22Rv1 (cell line): ENCODE data around the gene FRRS1L.

ENCODE experiments used
- H3K27ac ChIP-seq: fragments of 450-650 bp; 2 replicates; pipeline ENCODE4 v1.5.1; 2017
- ZFX ChIP-seq: fragments of 450-650 bp; IDR thresholded peaks from 2 replicates; pipeline ENCODE4 v1.6.1; 2017; ENCODE audit warnings: antibody characterized with exemption, borderline replicate concordance
- TF ChIP-seq, protein P1 (sequence below): fragments of 450-650 bp; IDR thresholded peaks from 2 replicates; pipeline ENCODE4 v1.5.1; 2017; ENCODE audit warnings: mild to moderate bottlenecking

The FRRS1L gene, protein sequence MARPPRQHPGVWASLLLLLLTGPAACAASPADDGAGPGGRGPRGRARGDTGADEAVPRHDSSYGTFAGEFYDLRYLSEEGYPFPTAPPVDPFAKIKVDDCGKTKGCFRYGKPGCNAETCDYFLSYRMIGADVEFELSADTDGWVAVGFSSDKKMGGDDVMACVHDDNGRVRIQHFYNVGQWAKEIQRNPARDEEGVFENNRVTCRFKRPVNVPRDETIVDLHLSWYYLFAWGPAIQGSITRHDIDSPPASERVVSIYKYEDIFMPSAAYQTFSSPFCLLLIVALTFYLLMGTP

DNA sequence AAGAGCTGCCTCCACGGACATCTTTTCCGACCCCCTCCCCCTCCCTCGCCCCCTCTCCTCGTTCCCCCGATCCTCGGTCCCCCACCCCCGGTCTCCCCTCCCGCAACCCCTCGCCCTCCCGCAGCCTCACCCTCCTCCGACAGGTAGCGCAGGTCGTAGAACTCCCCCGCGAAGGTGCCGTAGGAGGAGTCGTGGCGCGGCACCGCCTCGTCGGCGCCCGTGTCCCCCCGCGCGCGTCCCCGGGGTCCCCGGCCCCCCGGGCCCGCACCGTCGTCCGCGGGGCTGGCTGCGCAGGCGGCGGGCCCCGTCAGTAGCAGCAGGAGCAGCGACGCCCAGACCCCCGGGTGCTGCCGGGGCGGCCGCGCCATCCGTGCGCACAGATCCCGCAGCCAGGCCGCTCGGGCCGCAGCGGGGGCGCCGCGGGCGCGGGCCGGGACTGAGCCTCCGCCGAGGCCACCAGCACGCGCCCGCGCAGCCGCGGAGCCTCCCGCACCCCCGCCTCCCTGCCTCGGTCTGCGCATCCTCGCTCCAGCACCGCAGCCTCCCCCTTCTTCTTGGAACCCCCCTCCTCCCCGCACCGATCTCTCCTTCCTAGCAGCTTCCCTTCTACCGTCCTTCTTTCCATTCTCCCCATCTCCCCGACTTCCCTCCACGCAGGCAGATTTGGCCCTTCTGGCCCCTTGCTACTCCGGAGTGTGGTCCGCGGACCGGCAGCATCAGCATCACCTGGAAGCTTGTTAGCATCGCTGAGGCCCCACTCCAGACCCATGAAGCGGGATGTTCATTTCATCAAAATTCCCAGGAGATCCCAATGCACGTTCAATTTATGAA lies at the start of gene FRRS1L:
Gene FRRS1L (minus strand): TSS at position 479 of the 831 bp plus-strand sequence. CDS start 111 bp downstream, at position 368.
- no peak within 1 kb of the TSS for H3K27ac ChIP-seq
- TF ChIP-seq, protein P1, sequence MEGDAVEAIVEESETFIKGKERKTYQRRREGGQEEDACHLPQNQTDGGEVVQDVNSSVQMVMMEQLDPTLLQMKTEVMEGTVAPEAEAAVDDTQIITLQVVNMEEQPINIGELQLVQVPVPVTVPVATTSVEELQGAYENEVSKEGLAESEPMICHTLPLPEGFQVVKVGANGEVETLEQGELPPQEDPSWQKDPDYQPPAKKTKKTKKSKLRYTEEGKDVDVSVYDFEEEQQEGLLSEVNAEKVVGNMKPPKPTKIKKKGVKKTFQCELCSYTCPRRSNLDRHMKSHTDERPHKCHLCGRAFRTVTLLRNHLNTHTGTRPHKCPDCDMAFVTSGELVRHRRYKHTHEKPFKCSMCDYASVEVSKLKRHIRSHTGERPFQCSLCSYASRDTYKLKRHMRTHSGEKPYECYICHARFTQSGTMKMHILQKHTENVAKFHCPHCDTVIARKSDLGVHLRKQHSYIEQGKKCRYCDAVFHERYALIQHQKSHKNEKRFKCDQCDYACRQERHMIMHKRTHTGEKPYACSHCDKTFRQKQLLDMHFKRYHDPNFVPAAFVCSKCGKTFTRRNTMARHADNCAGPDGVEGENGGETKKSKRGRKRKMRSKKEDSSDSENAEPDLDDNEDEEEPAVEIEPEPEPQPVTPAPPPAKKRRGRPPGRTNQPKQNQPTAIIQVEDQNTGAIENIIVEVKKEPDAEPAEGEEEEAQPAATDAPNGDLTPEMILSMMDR, result no peak
- TF ChIP-seq ZFX, result no peak

DNA sequence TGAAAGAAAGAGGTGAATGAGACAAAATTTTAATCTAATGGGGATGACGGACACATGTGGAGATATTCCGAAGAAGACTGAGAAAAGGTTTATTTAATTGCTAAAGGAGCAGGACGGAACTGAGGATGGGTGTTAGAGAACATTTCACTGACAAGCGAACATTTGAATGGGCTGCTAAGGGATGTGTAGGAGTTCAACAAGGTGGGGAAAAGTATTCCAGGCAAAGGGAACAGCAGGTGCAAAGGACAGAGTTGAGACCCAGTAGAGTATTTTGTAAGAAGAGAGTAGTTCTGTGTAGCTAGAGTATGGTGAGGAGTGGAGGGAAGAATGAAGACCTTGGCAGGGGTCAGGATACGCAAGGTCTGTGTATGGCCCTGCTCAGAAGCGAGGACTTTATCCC lies 47.4 kb upstream of the FRRS1L start:
- H3K27ac ChIP-seq, result no peak overlapping the region
- no peak for TF ChIP-seq ZFX
- TF ChIP-seq, protein P1, result no peak

DNA sequence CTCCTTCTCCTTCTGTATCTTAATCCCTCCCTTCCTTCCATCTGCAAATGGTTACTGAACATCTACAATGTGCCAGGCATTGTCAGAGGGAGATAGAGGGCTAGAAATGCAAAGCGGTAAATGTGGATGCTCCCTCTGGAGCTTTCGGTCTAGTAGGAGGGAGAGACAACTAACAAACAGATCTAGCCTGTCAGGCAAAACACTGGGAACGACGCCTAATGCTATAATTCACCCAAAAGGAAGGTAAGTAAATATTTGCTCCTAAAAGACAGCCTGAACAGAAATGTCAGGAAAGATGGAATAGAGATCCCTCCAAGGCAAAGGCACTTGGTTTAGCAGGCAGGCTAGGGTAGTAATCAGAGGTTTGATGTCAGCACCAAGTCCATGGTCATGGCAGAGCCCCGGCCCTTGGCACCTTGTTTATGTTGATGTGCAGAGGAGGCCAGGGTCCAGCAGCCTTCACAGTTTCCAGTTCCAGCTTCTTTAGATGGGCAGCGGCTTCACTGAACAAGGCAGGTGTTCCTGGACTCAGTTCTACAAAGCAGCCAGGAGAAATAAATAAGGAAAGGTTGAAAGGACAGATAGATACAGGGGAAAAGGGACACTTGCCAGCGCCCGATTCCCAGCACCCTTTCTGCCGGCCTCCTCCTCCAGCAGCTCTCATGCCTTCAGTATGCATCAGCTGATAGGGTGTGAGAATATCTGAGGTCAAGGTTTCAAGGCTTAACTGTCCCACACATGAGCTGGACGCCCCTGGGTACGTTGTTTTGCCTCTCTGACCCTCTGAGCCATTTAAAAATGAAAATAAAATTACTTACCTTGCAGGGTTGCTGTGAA lies 46.5 kb upstream of the FRRS1L start:
- no peak overlapping the region for H3K27ac ChIP-seq
- TF ChIP-seq ZFX, result no peak

DNA sequence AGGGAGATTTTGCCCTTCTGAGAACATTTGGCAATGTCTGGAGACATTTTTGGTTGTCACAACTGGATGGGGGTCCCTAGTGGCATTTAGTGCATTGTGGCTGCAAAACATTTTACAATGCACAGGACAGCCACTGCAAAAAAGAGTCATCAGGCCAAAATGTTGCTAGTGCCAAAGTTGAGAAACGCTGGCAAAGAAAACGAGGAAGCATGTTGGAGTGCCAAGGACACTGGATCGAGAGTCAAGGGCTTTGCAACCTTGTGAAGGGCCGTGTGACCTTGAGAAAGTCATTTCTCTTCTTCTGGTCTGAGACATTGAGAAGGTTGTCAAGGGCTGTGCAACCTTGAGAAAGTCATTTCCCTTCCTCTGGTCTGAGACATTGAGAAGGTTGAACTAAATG lies 45.7 kb upstream of the FRRS1L start:
- no peak for TF ChIP-seq ZFX
- TF ChIP-seq, protein P1, result no peak
- H3K27ac ChIP-seq, result no peak overlapping the region

DNA sequence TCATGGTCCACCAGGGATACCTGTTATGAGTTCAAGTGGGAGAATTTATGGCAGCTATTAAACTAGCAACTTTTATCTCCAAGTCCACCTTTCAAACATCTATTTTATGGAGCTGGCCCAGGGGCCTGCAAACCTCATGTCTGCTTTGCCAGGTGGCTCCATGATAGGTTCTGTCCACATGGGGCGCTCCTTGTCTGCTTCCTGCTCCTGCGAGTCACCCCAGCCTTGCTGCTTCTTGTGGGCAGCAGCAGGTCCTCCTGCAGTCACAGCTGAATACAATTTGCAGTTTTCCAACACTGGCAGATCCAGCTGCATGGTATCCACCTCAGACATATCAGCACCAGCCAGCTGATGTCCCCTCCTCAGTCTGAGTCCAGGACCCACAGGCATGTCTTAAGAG lies 39.6 kb upstream of the FRRS1L start:
- TF ChIP-seq, protein P1, result no peak
- no peak for TF ChIP-seq ZFX
- no peak overlapping the region for H3K27ac ChIP-seq

DNA sequence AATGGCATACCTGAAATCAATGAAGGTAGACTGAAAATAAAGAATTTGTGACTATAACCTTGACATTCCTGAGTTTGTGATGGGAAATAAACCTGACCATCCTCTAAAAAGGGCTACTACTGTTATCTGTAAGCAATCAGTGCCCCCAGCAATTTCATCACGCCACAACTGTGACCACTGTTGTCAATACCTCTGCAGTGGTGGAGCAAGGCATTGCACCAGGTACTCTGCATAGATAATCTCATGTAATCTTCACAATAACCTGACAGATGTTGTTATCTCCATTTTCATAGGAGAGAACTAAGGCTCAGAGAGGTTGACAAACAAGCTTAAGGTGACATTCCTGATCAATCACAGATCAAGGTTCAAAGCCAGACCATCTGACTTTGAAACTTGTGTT lies 38.5 kb upstream of the FRRS1L start:
- TF ChIP-seq, protein P1, result no peak
- no peak for TF ChIP-seq ZFX
- no peak overlapping the region for H3K27ac ChIP-seq

DNA sequence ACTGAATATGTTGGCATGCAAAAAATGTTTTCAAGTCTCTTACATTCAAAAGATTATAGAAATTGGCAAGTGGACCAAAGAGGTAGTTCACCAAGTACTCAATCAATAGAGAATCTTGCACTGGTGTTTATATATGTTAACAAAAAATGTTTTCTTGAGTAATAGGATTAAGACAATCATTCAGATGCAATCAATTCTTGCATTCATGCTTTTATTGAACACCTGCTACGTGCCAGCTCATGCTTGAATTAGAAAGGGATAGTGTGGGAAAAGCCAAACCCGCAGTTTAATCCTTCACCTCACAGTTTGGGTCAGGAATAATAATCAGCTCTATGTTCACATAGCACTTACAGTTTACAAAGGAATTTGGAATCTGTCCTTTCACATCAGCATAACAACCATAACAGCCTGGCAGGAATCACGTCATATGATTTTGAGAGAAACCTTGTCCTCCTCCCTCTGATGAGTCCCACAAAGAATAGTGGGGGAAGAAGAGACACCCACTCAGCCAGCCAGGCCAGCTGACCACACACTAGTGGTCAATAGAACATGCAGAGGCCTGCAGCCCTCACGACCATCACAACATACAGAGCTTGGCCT lies 36.8 kb upstream of the FRRS1L start:
- TF ChIP-seq, protein P1, result no peak
- no peak for TF ChIP-seq ZFX
- H3K27ac ChIP-seq, result no peak overlapping the region
